Hepatic stellate cell (primary cell): ENCODE data around the gene ST3GAL2.
A peak's percentile ranks its signal among the peaks of the same experiment; 100 is the strongest.

Experiments used
- DNase-seq: peaks from one replicate; pipeline ENCODE4 v3.0.0; 2011; ENCODE audit warnings: low spot score

ST3GAL2 gene, protein sequence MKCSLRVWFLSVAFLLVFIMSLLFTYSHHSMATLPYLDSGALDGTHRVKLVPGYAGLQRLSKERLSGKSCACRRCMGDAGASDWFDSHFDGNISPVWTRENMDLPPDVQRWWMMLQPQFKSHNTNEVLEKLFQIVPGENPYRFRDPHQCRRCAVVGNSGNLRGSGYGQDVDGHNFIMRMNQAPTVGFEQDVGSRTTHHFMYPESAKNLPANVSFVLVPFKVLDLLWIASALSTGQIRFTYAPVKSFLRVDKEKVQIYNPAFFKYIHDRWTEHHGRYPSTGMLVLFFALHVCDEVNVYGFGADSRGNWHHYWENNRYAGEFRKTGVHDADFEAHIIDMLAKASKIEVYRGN

GRCh38 chr16:70438969-70439862 lies at the start of gene ST3GAL2:
ST3GAL2 (minus strand) TSS chr16:70439100; CDS start chr16:70398530, 40,570 bp downstream.
- DNase-seq, result peak; percentile 95

DNA sequence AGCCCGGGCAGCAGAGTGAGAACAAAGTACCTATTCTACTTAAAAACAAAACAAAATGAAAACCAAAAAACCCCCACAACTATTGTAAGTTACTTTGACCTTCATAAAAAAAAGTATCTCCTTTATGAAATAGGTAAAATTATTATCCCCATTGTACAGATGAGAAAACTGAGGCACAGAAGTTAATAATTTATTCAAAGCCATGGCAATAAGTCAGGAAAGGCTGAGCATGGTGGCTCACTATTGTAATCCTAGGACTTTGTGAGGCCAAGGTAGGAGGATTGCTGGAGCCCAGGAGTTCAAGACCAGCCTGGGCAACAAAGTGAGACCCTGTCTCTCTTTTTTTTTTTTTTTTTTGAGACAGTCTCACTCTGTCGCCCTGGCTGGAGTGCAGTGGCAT lies 46.0 kb upstream of the ST3GAL2 start:
- no peak for DNase-seq

DNA sequence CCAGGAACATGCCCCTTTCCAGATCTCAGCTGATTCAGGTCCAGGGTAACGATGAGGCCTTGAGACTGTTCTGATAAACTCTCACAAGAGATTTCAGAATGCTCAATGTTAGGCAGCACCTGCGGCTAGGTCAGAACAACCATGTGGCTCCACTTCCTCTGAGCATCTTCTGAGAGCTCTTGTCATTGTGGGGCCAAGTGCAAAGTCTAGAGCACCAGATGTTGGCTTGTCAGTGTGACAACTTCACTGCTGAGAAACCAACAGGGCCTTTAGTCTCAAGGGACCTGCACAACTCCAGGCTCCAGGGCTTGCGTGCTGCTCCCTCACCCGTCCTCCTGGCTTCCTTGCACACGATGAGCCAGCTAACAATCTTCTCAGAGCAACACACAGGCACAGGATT lies 44.5 kb upstream of the ST3GAL2 start:
- DNase-seq, result no peak

GRCh38 chr16:70482624-70483023 lies 43.7 kb upstream of the ST3GAL2 start:
- DNase-seq, result no peak

- DNase-seq, result peak; percentile 71
Observed at GRCh38 chr16:70481929-70482536, 43.1 kb upstream of the ST3GAL2 start.

- no peak for DNase-seq
Observed at GRCh38 chr16:70480127-70481105, 41.5 kb upstream of the ST3GAL2 start.

DNA sequence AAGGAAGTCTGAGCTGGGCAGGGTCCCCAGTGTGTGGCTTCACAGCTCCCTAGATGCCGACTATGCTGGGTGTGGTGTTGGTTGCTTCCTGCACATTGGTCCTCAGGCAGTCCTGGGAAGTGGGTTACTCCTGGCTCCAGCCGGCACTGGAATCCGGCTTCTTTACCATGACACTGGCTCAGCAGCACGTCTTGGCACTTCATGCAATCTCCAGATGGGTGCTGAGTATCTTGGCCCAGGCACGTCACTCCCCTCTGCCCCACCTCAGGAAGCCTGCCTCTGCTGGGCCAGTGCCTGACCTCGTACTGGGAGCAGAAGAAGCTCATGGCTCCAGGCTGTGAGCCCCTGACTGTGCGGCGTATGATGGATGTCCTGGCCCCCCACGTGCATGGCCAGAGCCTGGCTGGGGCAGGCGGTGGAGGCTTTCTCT lies 40.0 kb upstream of the ST3GAL2 start:
- no peak for DNase-seq

- DNase-seq, result no peak
Observed at GRCh38 chr16:70478169-70478568, 39.3 kb upstream of the ST3GAL2 start.

- peak; percentile 97 for DNase-seq
Observed at GRCh38 chr16:70476272-70477020, 37.5 kb upstream of the ST3GAL2 start.

DNA sequence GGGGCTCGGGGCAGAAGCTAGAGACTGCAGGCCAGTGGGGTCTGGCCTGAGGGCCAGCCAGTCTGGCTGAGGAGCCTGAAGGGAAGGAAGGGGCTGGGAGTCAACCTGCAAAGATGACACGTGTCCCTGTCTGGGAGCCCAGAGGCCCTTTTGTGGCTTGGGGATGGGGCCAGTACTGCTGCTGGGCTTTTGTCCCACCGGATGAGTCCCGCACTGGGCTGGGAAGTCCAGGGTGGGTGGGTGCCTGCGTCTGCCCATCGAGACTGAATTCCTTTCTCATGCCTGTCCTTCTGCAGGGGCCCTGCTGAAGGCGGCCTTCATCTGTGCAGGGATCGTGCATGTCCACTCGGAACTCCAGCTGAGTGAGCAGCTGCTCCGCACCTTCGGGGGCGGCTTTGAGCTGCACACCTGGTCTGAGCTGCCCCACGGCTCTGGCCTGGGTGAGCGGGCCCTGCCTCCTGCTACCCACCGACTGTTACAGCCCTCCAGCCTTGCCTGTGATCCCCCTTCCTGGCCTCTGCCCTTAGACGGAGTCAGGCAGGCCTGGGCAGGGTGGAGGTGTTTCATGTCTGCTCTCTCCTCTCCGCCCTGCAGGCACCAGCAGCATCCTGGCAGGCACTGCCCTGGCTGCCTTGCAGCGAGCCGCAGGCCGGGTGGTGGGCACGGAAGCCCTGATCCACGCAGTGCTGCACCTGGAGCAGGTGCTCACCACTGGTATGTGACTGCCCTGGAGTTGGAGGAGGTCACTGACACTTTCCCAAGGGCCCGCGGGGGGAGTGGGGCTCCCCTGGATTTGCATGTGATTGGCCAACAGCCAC lies 36.4 kb upstream of the ST3GAL2 start:
- no peak for DNase-seq

- DNase-seq, result no peak
Observed at GRCh38 chr16:70474320-70475053, 35.6 kb upstream of the ST3GAL2 start.

GRCh38 chr16:70473446-70474319 lies 34.8 kb upstream of the ST3GAL2 start:
- no peak for DNase-seq

DNA sequence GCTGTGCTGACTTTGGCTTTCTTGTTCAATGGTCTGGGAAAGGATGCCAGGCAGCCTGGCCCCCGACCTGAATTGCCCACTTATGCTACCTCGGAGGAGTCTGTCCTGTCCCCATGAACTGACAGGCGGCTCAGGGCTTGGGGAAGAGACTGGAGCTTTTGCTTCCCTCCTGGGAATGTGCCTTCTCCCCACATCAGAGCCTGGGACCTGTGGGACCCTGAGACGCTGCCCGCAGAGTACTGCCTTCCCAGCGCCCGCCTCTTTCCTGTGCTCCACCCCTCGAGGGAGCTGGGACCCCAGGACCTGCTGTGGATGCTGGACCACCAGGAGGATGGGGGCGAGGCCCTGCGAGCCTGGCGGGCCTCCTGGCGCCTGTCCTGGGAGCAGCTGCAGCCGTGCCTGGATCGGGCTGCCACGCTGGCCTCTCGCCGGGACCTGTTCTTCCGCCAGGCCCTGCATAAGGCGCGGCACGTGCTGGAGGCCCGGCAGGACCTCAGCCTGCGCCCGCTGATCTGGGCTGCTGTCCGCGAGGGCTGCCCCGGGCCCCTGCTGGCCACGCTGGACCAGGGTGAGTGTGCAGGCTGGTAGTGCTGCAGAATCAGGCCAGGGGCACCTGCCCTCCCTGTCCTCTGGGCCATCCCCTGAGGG lies 34.0 kb upstream of the ST3GAL2 start:
- DNase-seq, result no peak

DNA sequence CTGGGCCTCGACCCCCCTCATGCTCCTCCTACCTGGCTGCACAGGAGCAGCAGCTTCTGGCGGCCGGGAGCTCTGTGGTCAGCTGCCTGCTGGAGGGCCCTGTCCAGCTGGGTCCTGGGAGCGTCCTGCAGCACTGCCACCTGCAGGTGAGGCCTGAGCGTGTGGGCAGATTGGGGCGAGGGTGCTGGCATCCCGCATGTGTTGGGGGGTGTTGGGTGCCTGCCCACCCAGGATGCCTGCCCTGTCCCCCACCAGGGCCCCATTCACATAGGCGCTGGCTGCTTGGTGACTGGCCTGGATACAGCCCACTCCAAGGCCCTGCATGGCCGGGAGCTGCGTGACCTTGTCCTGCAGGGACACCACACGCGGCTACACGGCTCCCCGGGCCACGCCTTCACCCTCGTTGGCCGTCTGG lies 32.0 kb upstream of the ST3GAL2 start:
- DNase-seq, result peak; percentile 70

- DNase-seq, result no peak
Observed at GRCh38 chr16:70470141-70470926, 31.4 kb upstream of the ST3GAL2 start.

GRCh38 chr16:70468776-70469525 lies 30.1 kb upstream of the ST3GAL2 start:
- DNase-seq, result peak; percentile 2
